ENCODE data around the gene CLRN3. TPM values are rescaled to one million over a fixed set of nuclear protein-coding genes. Genes with fewer than 3 reads are reported as not detected.

The CLRN3 gene
- total RNA-seq, 2 experiments from 2014 or later = not detected

- H3K36me3 Mint-ChIP-seq (ENCODE audit: low read depth) = no peaks in the 10 kb centered on the region
- CTCF ChIA-PET = no interaction called here
Observed at GRCh38 chr10:127836966-127837365, 55.8 kb downstream of the CLRN3 start.

GRCh38 chr10:127836176-127836575 is 56.6 kb downstream of the CLRN3 start:
- intact Hi-C loops (cut with micrococcal nuclease) = no loop called here
- CTCF ChIA-PET = interaction anchor here (0.7 kb wide), 1 partner anchor 193 kb away, joined by 4 read pairs; no protein-coding TSS in a partner anchor

More at GRCh38 chr10:127836966-127837365, 55.8 kb downstream of the CLRN3 start:
- Mint-ChIP-seq H3K27me3 (ENCODE audit: low read depth) (peaks cover 14% of the 10 kb centered on the region), H3K27ac (no peak overlapping the region), H3K4me3 (no peak overlapping the region), H3K9me3 (no peaks in the 10 kb centered on the region), H3K4me1 (ENCODE audit: low read depth) (no peaks in the 10 kb centered on the region)
- DNase-seq = no peak
- intact Hi-C loops (cut with micrococcal nuclease) = no loop called here

GRCh38 chr10:127834791-127835190 is 58.0 kb downstream of the CLRN3 start:
- Mint-ChIP-seq H3K27ac (no peak overlapping the region), H3K4me1 (ENCODE audit: low read depth) (no peaks in the 10 kb centered on the region), H3K9me3 (no peaks in the 10 kb centered on the region), H3K36me3 (ENCODE audit: low read depth) (no peaks in the 10 kb centered on the region), H3K27me3 (ENCODE audit: low read depth) (peaks cover 14% of the 10 kb centered on the region), H3K4me3 (no peak overlapping the region)
- DNase-seq = no peak
- intact Hi-C loops (cut with micrococcal nuclease) = no loop called here
- CTCF ChIA-PET = no interaction called here

More at GRCh38 chr10:127836176-127836575, 56.6 kb downstream of the CLRN3 start:
- Mint-ChIP-seq H3K4me3 (no peak overlapping the region), H3K27me3 (ENCODE audit: low read depth) (peaks cover 14% of the 10 kb centered on the region), H3K4me1 (ENCODE audit: low read depth) (no peaks in the 10 kb centered on the region), H3K27ac (no peak overlapping the region), H3K36me3 (ENCODE audit: low read depth) (no peaks in the 10 kb centered on the region), H3K9me3 (no peaks in the 10 kb centered on the region)
- no peak for DNase-seq

- intact Hi-C loops (cut with micrococcal nuclease) = no loop called here
- Mint-ChIP-seq H3K9me3 (no peaks in the 10 kb centered on the region), H3K27ac (no peak overlapping the region), H3K4me3 (no peak overlapping the region), H3K27me3 (ENCODE audit: low read depth) (peaks cover 14% of the 10 kb centered on the region), H3K4me1 (ENCODE audit: low read depth) (no peaks in the 10 kb centered on the region), H3K36me3 (ENCODE audit: low read depth) (no peaks in the 10 kb centered on the region)
- no peak for DNase-seq
- CTCF ChIA-PET = no interaction called here
Observed at GRCh38 chr10:127834221-127834620, 58.5 kb downstream of the CLRN3 start.

GRCh38 chr10:127833804-127834203 is 58.9 kb downstream of the CLRN3 start:
- DNase-seq = no peak
- no peak overlapping the region for H3K27ac Mint-ChIP-seq
- intact Hi-C loops (cut with micrococcal nuclease) = no loop called here
- H3K4me1 Mint-ChIP-seq (ENCODE audit: low read depth) = no peaks in the 10 kb centered on the region
- peaks cover 11% of the 10 kb centered on the region for H3K27me3 Mint-ChIP-seq (ENCODE audit: low read depth)
- no peak overlapping the region for H3K4me3 Mint-ChIP-seq
- H3K9me3 Mint-ChIP-seq = no peaks in the 10 kb centered on the region
- no peaks in the 10 kb centered on the region for H3K36me3 Mint-ChIP-seq (ENCODE audit: low read depth)
- CTCF ChIA-PET = no interaction called here

GRCh38 chr10:127832501-127832900 is 60.2 kb downstream of the CLRN3 start:
- Mint-ChIP-seq H3K4me3 (no peak overlapping the region), H3K9me3 (no peaks in the 10 kb centered on the region), H3K27ac (no peak overlapping the region), H3K4me1 (ENCODE audit: low read depth) (no peaks in the 10 kb centered on the region), H3K36me3 (ENCODE audit: low read depth) (no peaks in the 10 kb centered on the region), H3K27me3 (ENCODE audit: low read depth) (peaks cover 10% of the 10 kb centered on the region)
- intact Hi-C loops (cut with micrococcal nuclease) = no loop called here
- CTCF ChIA-PET = no interaction called here
- DNase-seq = no peak

GRCh38 chr10:127830414-127830813 is 62.3 kb downstream of the CLRN3 start:
- Mint-ChIP-seq H3K4me3 (no peak overlapping the region), H3K4me1 (ENCODE audit: low read depth) (no peaks in the 10 kb centered on the region), H3K27me3 (ENCODE audit: low read depth) (no peaks in the 10 kb centered on the region), H3K27ac (no peak overlapping the region), H3K9me3 (no peaks in the 10 kb centered on the region), H3K36me3 (ENCODE audit: low read depth) (no peaks in the 10 kb centered on the region)
- no peak for DNase-seq
- intact Hi-C loops (cut with micrococcal nuclease) = no loop called here
- CTCF ChIA-PET = no interaction called here

Other genes starting within 250 kb of the CLRN3 start
- not detected for gene FOXI2, start 155.8 kb downstream of the CLRN3 start, total RNA-seq
- gene PTPRE, start 14.2 kb upstream of the CLRN3 start, total RNA-seq = 10 to 100 TPM; 13.4 to 16.4 TPM
- 100 to 1,000 TPM; 266 to 273 TPM for gene MKI67, start 233.5 kb upstream of the CLRN3 start, total RNA-seq

All from activated naive CD4-positive, alpha-beta T cell treated with anti-CD3 and anti-CD28 coated beads for 36 hours (primary cell).